HG02610 (cell line): ENCODE data around the gene PDX1.
A peak's percentile ranks its signal among the peaks of the same experiment; 100 is the strongest.
"Not testable (repeated sequence)": the region's sequence is repeated elsewhere in the genome, so short reads cannot be mapped to it uniquely, and the experiment has no call there.

Experiments
- ATAC-seq: cut with Tn5 transposase; IDR thresholded peaks from one replicate; pipeline ENCODE4 v1.9.1; 2021; ENCODE audit warnings: mild to moderate bottlenecking, moderate library complexity; ENCODE audit not compliant: unreplicated experiment

Gene PDX1

DNA sequence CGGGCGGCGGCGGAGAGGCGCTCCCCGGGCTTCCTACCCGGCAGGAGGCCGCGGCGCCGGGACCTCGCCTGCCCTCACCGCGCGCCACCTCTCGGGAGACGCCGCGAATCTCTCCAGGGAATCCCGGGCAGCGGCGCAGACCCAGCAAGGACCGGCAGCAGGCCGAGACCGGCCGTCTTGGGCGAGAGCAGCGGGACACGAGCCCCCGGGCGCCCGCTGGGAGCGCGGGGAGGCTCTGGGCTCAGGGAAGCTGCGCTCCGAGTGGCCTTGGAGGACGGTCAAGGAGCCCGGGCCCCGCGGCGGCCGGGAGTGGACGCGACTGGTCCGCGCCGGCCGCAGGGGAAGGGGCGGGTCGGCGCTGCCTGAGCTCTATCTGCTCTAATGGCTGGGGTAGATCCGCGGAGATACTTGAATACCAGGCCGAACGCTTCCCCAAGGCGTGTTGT, 34.6 kb downstream of the PDX1 start:
- ATAC-seq = peak; percentile 12

DNA sequence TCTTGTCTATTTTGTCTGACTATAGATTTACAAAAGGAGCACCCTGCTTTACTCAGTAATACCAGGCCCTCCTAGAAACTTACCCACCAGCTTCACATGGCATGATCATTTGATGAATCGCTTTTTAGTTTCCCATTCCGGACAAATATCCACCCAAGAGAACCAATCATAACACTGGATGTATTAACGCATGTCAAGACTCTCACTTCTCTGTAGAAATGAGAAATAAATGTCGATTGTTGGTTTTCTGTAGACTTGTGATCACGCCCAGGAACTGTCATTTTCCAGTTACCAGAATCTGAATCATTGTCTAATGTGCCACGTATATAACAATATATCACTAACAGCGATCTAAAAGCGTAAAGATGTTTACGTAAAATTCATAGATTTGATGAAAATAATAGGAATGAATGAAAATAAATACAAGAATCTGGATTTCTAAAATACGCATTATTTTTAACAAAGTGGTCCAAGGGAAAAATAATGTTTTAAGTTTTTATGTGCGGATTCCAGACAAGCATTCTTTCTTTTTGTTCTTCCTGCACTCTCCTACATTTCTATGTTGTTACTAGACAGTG, 35.3 kb downstream of the PDX1 start:
- ATAC-seq = no peak

DNA sequence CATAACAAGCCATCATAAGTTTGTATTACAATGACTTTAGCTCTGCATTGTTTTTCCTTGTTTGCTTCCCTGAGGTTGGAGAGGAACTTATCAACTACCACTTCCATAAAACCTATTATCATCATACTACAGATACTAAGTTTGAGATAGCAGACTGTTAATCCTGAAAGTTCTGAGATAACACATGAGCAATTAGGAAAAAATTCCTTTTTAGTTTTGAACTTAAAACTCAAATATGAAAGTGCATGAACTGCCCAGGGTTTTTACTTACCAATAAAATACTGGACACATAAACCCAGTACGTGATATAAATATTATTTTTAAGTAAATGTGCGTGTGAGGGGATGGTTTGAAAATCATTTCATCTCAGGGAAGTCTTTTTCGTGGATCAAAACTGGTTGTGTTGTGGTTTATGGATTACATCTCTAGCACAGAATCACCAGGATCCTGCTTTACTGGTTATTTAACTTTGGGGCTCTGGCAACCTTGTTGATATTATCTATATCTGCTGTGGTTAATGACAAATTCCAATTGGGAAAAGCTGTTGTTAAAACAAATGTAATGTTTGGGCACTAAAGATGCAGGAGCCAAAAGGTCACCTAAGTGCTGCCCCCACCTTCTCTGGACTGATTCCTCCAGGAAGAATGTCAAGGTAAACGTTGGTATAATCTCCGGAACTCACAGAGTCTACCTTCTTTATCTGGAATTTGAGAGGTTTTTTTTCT, 36.9 kb downstream of the PDX1 start:
- no peak for ATAC-seq

DNA sequence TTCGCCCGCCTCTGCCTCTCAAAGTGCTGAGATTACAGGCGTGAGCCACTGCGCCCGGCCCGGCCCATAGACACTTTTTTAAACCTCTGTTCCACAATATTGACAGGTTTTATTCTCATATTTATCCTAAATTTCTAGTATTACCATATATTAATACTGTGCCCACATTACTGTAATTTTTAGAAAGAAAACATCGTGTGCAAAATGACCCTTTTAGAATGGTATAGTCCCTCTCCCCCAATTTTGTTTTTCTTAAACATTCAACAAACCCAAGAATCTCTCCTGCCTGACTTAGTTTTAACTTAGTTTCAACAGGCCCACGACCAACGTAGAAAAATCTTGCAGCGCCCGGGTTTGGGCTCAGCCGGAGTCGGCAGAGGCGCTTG, 40.2 kb downstream of the PDX1 start:
- ATAC-seq = no peak

DNA sequence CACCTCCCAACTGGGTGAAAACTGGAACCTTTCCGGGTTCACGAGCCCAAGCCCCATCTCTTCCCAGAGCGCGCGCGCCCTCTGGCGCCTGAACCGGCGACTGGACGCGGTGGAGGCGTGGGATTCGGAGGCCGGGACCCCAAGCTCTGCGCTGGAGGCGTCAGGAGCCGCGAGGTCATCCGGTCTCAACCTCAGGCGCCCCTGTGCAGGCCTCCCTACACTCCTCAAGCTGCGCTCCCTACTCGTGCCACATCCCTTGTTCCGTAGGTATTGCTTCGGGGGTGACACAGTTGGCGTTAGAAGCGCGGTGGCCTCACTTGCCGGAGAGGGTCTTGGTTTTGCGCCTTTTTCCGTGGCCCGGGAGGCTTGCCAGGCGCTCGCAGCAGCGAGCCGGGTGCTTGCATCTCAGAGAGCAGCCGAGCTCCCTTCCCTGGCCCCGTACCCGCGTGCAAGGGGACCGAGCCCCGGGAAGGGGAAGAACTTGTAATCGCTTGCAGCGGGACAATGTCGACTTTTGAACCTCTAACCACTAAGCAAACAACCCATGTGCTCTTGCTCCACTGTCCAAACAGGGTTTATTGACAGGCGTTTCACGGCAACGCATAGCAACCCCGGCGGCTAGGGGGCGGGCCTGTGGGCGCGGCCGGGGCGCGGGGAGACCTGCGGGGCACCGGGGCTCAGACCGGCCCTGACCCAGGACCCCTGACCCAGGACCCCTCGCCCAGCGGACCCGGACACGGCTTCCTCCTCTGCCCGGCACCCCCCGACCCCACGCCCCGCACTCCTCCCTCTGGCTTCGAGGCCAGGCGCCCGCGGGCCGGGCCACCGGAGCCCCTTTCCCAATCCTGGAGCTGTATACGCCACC, 40.8 kb downstream of the PDX1 start:
- no peak for ATAC-seq

DNA sequence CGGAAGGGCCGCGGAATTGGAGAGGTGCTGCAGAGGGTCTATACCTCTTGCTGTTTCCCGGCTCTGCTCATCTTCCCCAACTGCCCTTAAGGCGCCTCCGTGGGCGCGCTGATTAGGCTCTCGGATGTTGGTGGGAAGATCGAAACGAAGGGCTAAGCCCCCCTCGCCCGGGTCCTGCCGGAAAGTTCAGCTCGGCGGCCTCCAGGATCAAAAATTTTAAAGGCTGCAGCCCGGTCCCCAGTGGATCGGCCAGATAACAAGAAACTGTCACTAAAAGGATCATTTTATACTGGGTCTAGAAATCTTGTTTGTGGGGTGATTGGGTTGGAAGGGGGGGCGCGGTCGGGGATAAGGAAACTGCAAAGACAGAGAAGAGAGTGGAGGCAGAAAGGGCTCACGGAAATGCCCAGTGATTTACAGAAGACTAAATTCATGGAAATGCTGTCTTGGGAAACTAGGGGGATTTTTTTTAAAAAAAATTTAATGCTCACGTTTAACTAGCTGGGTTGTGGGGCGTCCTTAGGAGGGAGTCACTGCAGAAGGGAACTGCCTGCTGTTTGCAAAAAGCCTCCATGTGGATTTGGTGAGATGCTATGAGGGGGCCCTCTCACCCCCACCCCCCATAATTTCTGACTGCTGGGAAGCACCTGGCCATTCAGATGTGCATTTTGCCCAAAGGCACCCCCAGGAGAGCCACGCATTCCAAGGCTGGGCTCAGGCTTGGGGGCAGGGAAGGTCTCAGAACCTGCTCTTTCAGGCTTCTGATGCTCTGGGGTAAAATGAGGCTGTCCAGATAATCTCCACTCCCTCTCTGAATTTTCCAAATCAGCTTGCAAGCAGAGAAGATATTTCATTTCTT, 41.7 kb downstream of the PDX1 start:
- no peak for ATAC-seq

DNA sequence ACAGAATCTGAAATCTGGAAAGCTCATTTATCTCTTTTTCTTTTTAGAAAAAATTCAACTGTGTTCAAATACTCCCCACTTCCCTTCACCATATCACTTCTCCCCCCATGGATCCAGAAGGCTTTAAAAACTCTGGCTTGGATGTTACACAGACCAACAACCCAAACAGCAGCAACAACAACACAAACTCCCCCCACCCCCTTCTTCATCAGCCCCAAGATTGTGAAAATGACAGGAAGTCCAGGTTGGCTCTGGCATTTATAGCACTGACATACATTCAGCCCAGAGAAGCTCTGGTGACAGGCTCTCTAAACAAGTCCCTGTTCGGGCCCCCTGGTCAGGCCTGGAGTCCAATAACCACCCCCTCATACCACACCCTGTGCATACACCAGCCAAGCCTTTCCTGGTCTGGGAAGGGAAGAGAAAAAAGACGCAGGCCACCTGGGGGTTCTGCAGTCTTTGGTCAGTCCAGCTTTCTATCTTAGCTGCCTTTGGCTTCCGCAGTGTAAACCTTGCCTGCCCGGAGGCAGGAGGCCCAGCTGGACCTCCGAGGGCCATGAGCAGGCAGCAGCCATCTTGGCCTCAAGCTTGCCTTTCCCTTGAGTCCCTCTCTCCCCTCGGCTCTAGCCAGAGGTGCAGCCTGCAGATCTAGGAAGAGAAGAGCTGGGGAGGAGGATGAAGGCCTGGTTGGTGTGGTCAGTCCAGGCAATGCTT, 42.5 kb downstream of the PDX1 start:
- ATAC-seq = no peak

DNA sequence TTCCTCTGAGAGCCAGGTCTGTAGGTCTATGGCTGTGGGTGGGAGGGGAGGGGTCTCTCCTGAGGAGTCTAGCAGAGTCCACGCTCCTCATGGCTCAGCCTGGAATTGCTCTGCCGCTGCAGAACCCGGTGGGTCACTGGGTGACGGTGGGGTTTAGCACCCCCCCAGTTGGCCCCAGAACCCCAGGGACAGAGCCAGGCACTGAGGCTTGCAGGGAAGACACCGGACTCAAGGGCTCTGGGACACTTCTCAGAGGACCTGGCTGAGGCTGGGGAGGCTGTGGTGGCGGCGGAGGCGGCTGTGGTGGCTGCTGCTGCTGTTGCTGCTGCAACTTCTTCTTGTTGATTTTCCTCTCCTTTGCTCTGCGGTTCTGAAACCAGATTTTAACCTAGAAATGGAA, 43.2 kb downstream of the PDX1 start:
- no peak for ATAC-seq

DNA sequence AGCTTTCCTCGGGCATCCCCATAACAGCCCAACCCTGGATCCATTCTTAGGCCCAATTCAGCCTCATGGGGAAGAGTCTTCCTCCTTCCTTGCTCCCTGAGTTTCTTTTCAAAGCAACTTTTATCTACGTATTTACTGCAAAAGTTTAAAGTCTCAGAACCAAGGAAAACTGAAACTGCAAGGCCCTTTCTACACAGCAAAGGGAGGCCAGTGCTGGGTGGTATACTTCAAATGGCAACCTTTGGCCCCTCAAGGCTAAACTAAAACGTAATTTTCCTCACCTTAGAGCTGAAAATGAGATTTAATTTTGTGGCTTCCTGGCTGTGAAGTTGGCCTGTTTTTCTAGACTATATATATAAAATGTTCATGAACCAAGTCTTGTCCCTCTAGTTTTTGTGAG, 43.7 kb downstream of the PDX1 start:
- ATAC-seq = no peak

DNA sequence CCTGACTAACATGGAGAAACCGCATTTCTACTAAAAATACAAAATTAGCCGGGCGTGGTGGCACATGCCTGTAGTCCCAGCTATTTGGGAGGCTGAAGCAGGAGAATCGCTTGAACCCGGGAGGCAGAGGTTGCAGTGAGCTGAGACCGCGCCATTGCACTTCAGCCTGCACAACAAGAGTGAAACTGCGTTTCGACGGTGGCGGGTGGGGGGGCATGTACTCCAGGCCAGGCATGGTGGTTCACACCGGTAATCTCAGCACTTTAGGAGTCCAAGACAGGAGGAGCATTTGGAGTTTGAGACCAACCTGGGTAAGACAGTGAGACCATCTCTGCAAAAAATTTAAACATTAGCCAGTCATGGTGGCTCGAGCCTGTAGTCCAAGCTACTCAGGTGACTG, 44.4 kb downstream of the PDX1 start:
- not testable (repeated sequence) for ATAC-seq

DNA sequence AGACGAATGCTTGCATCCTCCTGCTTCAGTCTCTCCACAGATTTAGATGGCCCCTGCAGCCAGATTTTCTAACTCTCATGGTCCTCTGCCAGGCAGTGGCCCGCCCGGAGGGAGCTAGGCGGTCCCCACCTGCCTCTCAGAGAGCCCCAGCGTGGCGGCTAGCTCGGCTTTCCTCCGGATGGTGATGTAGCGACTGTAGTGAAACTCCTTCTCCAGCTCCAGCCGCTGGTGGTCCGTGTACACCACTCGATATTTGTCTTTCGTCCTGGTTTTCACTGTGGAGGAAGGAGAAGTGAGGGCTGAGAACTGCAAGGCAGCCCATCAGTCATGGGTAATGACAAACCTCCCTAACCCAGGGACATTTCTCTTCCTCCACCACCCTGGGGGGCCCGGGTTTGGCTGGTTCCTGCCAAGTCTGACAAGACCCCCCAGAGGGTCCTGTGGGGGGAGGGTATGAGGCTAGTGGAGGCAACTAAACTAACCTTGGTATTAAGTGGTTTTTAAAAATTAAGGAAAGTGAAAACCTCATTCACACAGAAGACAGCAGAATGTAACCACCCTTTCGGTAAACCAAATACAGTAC, 45.0 kb downstream of the PDX1 start:
- no peak for ATAC-seq

DNA sequence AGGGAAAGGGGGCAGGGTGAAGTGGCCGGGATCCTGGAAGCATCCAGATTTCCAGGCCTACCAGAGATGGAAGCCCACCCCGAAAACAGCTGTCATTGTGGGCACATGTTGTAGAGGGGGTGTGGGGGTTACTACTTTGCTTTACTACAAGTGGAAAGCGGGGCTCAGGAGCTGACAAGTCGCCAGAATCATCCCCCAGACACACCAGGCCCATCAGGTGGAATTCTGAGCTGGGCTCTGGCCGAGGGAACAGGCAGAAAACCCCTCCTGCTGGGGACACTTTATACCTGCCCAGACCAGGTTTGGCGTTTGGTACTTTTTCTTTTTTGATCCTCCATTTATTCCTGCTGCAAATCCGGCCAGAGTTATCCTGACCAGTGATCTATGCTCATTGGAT, 45.5 kb downstream of the PDX1 start:
- no peak for ATAC-seq

DNA sequence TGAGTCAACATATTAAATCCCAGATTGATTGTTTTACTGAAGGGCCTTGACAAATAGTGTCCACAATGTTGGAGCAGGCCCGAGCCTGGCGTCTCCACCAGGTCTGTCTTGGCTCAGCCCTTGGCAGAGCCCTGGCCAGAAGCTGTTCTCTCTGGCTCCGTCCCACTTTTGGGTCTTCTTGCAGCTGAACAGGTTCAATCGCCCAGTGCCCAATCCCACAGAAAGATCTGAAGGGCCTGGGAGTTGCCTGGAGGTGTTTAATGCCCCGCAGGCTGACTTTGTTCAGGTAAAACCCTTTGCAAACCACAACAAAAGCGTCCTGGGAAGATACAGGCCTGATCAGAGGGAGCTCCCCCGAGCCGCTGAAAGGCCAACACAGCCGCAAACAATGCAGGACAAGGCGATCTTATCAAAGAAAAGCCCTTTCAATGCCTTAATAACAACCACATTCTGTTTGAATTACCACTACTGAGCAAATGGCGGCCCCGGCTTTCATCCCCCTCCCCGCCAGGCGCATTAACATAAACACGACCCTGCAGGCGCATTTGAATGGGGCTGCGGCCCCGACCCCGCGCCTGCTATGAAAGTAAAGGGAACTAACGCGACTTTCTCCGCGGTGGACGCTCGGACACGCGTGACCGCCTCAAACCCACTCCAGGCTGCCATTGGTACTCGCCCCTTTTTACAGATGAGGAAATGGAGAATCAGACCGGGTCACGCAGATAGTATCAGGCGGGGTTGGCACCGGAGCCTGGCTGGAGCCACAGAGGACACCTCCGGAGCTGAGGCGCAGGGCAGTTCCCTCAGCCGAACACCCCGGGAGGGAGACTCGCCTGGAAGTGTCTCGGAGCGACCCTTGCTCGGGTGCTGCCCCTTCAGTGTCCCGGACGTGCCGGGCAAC, 46.2 kb downstream of the PDX1 start:
- no peak for ATAC-seq

DNA sequence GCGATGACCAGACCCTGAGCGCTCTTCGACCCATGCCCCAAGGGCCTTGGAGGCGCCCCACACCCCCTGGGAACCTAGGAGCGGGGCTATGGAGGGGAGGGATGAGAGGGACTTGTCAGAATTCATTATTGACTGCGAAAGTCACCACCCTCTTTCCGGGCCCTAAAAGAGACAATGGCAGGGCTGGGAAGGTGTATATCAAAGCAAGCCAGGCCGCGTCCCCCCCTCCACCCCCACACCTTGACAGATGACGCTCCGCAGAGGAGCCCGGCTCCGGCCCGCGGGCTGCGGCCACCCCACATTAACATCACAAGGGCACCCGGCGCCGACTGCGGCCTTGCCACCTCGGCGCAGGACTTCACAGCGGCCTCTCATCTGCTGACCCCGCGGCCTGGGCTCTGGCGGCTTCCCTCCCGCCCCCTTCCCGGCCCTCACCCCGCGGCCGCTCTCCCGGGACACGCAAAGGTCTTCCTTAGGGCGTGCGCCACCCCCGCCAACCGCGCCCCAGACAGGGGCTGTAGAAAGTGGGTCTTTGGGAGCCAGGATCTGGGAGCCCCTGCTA, 46.9 kb downstream of the PDX1 start:
- ATAC-seq = no peak

DNA sequence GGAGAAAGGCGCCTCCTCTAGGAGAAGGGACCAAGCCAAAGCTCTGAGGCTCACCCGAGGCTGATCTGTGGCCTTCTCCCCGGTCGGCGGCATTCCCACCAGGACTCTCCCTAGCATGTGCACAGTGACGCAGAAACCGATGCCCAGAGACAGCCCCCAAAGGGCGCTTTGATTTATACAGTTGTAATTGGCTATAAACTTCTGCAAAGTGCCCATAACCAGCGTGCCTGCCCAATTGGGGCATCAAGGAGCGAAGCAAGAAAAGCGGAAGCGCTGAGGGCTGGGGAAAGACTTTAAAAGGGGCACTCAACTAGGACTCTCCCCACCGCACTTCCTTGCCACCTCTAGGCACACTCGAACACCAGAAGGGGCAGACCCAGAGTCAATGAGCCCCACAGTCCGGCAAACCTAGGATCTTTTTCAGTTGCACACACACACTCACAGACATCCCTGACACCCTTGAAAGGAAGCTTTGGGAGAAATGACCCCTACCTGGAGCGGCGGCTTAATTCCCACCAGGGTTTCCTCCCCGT, 47.5 kb downstream of the PDX1 start:
- no peak for ATAC-seq

DNA sequence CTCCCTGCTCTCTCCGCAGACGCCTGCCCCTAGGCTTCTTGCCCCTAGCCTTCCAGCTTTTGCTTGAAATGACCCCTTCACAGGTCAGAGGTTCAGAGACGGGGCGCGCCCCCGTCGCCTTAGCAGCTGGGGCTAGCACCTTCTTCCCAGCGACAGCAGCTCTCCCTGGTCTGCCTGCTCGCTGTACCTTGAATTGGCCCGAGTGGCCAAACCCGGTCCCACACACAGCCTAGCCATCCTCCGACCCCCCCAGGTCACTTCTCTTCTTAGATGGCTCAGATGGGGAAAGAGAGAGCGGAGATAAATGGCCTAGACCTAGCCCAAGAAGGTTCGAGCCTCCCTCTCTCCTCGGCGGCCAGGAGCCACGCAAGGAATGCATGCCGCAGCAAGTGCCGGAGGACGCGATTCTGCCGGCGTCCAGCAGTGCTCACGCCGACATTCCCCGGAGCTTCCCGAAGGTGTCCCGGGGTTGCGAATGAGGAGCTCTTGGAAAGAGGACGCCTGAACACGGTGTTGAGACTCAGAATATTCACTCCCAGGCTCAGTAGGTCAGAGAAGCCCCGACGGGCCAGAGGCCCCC, 48.0 kb downstream of the PDX1 start:
- ATAC-seq = no peak

DNA sequence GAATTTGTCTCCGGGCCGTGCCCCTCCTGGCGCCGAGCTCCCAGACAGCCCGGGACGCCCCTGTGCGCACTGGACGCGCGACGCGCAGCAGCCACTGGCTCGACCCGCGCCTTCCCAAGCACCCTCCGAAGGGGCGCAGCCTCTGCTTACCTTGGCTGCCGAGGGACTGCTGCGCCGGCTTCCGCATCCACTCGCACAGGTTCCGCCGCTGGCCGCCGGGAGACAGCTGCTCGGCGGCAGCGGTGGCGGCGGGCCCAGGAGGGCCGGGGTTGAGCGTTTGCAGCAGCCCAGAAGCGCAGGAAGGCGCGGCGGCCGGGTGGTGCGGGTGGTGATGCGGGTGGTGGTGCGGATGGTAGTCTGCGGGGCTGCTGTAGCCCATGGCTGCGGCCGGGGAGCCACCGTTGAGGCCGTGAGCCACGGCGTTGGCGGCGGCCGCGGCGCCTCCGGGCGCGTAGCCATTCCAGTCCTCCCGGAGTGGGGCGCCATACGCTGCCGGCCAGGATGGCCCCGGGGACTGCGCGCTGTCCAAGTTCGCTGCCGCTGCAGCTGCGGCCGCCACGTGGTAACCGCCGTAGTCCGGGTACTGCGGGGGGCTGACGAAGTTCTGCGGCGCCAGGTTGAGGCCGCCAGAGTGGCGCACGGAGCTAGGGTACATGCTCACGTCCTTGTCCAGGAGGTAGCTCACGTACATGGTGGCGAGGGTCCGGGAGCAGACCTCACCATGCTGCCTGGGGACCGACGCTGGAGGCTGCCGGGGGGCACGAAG, 48.7 kb downstream of the PDX1 start:
- no peak for ATAC-seq
